A549 (cell line): ENCODE data around the gene RGMA. TPM values are rescaled to one million over a fixed set of nuclear protein-coding genes. Genes with fewer than 3 reads are reported as not detected.

Experiments used
- ATAC-seq, 2 experiments: fragments of 200-7000 bp in 1 of 2; fragments of >200 bp in 1 of 2; cut with Nextera tagmentation in 1 of 2; cut with Tn5 transposase in 1 of 2; 3 replicates each; pipeline versions ENCODE4 v1.8.0 to v1.9.1; 2018 to 2020; ENCODE audit warnings: mild to moderate bottlenecking in 1 of 2, moderate library complexity in 1 of 2
- CTCF ChIA-PET: fragments of 300-600 bp; sonication (Branson Sonifier 250); formaldehyde crosslinking; extraction: SDS; loops from one replicate; lab custom pipeline; 2021; ENCODE audit warnings: antibody characterized with exemption, inconsistent platforms; lab: Yijun Ruan, JAX
- POLR2A ChIA-PET: fragments of 350-600 bp; formaldehyde crosslinking; extraction: SDS; loops from one replicate; lab custom pipeline; 2021; ENCODE audit warnings: antibody characterized with exemption, inconsistent platforms; lab: Yijun Ruan, JAX
- DNase-seq, 2 experiments: peaks; one replicate each; pipeline versions ENCODE4 v3.0.0 to v3.0.0-alpha.2; 2011 to 2016; ENCODE audit warnings: low read depth in 1 of 2, low spot score in 1 of 2
- FAIRE-seq: peaks from 2 replicates; lab custom pipeline; 2011; peaks lifted over from hg19 to GRCh38; lab: Jason Lieb, UNC
- H3K27ac ChIP-seq, 2 experiments: fragments of >200 bp; sonication (Bioruptor Twin); formaldehyde crosslinking; 3 replicates each; pipeline ENCODE4 v1.5.1; 2016 to 2017
- H3K4me1 ChIP-seq: fragments of >200 bp; sonication (Bioruptor Twin); formaldehyde crosslinking; 3 replicates; pipeline ENCODE4 v1.6.1; 2016
- H3K4me2 ChIP-seq: fragments of >200 bp; sonication (Bioruptor Twin); formaldehyde crosslinking; 3 replicates; pipeline ENCODE4 v1.6.1; 2016
- H3K4me3 ChIP-seq: fragments of >200 bp; sonication (Bioruptor Twin); formaldehyde crosslinking; 3 replicates; pipeline ENCODE4 v1.5.1; 2016
- H3K9me3 ChIP-seq: fragments of >200 bp; sonication (Bioruptor Twin); formaldehyde crosslinking; 3 replicates; pipeline ENCODE4 v1.6.1; 2016
- BHLHE40 ChIP-seq: IDR thresholded peaks from 2 replicates; pipeline ENCODE4 v1.6.1; 2012; ENCODE audit warnings: low read depth, low read length, inconsistent platforms
- E2F6 ChIP-seq: IDR thresholded peaks from 2 replicates; pipeline ENCODE4 v1.6.1; 2012; ENCODE audit warnings: low read depth, borderline replicate concordance
- EHF ChIP-seq: fragments of 250-450 bp; sonication (Bioruptor Pico); IDR thresholded peaks from 2 replicates; pipeline ENCODE4 v1.5.0; 2020; ENCODE audit warnings: mild to moderate bottlenecking
- EP300 ChIP-seq, 2 experiments: fragments of >200 bp; sonication (Bioruptor Twin); formaldehyde crosslinking; IDR thresholded peaks; 2 replicates in 1 of 2; 3 replicates in 1 of 2; pipeline ENCODE4 v1.6.1; 2016 to 2017
- FOSB ChIP-seq: fragments of 250-450 bp; sonication (Bioruptor Pico); IDR thresholded peaks from 2 replicates; pipeline ENCODE4 v1.5.0; 2020; ENCODE audit warnings: mild to moderate bottlenecking, moderate library complexity
- GATA3 ChIP-seq: IDR thresholded peaks from 2 replicates; pipeline ENCODE4 v1.6.1; 2012; ENCODE audit warnings: borderline replicate concordance
- HDAC2 ChIP-seq: fragments of 200-600 bp; sonication (generic); IDR thresholded peaks from 2 replicates; pipeline ENCODE4 v1.6.1; 2016
- HMGXB4 ChIP-seq: fragments of 250-450 bp; sonication (Bioruptor Pico); IDR thresholded peaks from 2 replicates; pipeline ENCODE4 v1.5.0; 2021; ENCODE audit warnings: mild to moderate bottlenecking, moderate library complexity, borderline replicate concordance
- NFE2L2 ChIP-seq: fragments of 150-350 bp; conservative IDR thresholded peaks from 2 replicates; pipeline ENCODE4 v1.6.1; 2014; ENCODE audit warnings: low read length
- NR3C1 ChIP-seq: fragments of >200 bp; sonication (Bioruptor Twin); formaldehyde crosslinking; IDR thresholded peaks from 3 replicates; pipeline ENCODE4 v1.6.1; 2017
- POLR2AphosphoS2 ChIP-seq: conservative IDR thresholded peaks from 2 replicates; pipeline ENCODE4 v1.6.1; 2012; ENCODE audit warnings: low read length, improper control_type of control experiment, inconsistent platforms
- RAD21 ChIP-seq, 2 experiments: fragments of >200 bp in 1 of 2; sonication (Bioruptor Twin) in 1 of 2; formaldehyde crosslinking in 1 of 2; IDR thresholded peaks in 1 of 2; conservative IDR thresholded peaks in 1 of 2; 2 replicates in 1 of 2; 3 replicates in 1 of 2; pipeline ENCODE4 v1.6.1; 2012 to 2018; ENCODE audit warnings: inconsistent platforms in 1 of 2
- RARB ChIP-seq: fragments of 250-450 bp; sonication (Bioruptor Pico); IDR thresholded peaks from 2 replicates; pipeline ENCODE4 v1.8.0; 2021; ENCODE audit warnings: mild to moderate bottlenecking, moderate library complexity
- REST ChIP-seq: fragments of 200-600 bp; sonication (generic); IDR thresholded peaks from 2 replicates; pipeline ENCODE4 v1.6.1; 2016; ENCODE audit warnings: antibody characterized with exemption, mild to moderate bottlenecking, moderate library complexity
- RFX5 ChIP-seq: fragments of 450-650 bp; IDR thresholded peaks from 2 replicates; pipeline ENCODE4 v1.7.1; 2014; ENCODE audit warnings: antibody characterized with exemption, mild to moderate bottlenecking, moderate library complexity
- SREBF2 ChIP-seq: fragments of 450-650 bp; IDR thresholded peaks from 2 replicates; pipeline ENCODE4 v1.6.1; 2014; ENCODE audit warnings: mild to moderate bottlenecking, moderate library complexity
- TP53 ChIP-seq: fragments of 250-450 bp; sonication (Bioruptor Pico); IDR thresholded peaks from 2 replicates; pipeline ENCODE4 v1.5.0; 2021; ENCODE audit warnings: mild to moderate bottlenecking, moderate library complexity
- USF2 ChIP-seq: fragments of 450-650 bp; IDR thresholded peaks from 2 replicates; pipeline ENCODE4 v1.6.1; 2014; ENCODE audit warnings: antibody characterized with exemption
- ZFP36 ChIP-seq: fragments of 450-650 bp; IDR thresholded peaks from 2 replicates; pipeline ENCODE4 v1.6.1; 2014; ENCODE audit warnings: borderline replicate concordance; ENCODE audit not compliant: partially characterized antibody
- ZSCAN20 ChIP-seq: fragments of 250-450 bp; sonication (Bioruptor Pico); IDR thresholded peaks from 2 replicates; pipeline ENCODE4 v1.8.0; 2022; ENCODE audit warnings: mild to moderate bottlenecking, moderate library complexity
- WGBS: methylation state at CpG from one replicate; pipeline ENCODE4 v1.1.6; 2017; ENCODE audit errors: missing lambda C conversion rate; 5-methylcytosine and 5-hydroxymethylcytosine counted together
- polyA plus RNA-seq, 4 experiments: library from polyadenylated mRNA; depleted of rRNA in 3 of 4; stranded (reverse); fragments of >200 nt; fragmentation: RNase III in 1 of 4; extraction: RNeasy Plus Mini Kit Qiagen cat#74134 plus additional on column Dnase treatment in 1 of 4; gene quantifications; 2 replicates in 3 of 4; 3 replicates in 1 of 4; pipeline ENCODE4 v1.2.3, GENCODE V29; 2011 to 2017
- TF ChIP-seq, protein P1 (sequence below): fragments of 250-450 bp; sonication (Bioruptor Pico); IDR thresholded peaks from 2 replicates; pipeline ENCODE4 v1.5.0; 2020; ENCODE audit warnings: low read depth, mild to moderate bottlenecking, moderate library complexity
- TF ChIP-seq, protein P2 (sequence below): fragments of >200 bp; sonication (Bioruptor Twin); formaldehyde crosslinking; IDR thresholded peaks from 2 replicates; pipeline ENCODE4 v1.6.1; 2016
- TF ChIP-seq, protein P3 (sequence below): fragments of >200 bp; sonication (Bioruptor Twin); formaldehyde crosslinking; IDR thresholded peaks from 3 replicates; pipeline ENCODE4 v1.6.1; 2016

RGMA gene
- polyA plus RNA-seq, 2 of the 4 experiments (the other 2 are of a cell fraction) = 0.22 TPM; not detected in 1

DNA sequence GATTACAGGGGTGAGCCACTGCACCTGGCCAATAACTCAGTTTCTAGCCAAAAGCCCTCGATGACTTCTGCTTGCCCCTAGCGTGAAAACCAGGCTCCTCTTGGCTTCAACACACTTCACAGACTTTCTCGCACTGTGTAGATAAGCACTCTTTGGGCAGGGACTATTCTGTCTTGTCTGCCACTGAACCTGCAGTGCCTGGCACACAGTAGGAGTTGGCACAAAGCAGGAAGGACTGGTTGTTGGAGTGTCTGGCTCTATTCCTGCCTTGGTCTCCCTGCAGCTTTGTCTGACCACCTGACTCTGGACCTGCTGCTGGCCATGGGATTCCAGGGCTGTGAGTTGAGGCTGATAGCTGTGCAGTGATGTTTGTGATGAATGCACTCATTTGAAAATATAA is 46.4 kb upstream of the RGMA start (continued):
- TF ChIP-seq USF2 = no peak
- no peak for TF ChIP-seq RARB (CRISPR knock-in tag)
- TF ChIP-seq ZFP36 = no peak
- TF ChIP-seq GATA3 = no peak
- no peak for TF ChIP-seq BHLHE40
- TF ChIP-seq, all 56 proteins: peak for 0

- ChIA-PET POLR2A (no interaction called here), CTCF (no interaction called here)
- TF ChIP-seq, protein P1, sequence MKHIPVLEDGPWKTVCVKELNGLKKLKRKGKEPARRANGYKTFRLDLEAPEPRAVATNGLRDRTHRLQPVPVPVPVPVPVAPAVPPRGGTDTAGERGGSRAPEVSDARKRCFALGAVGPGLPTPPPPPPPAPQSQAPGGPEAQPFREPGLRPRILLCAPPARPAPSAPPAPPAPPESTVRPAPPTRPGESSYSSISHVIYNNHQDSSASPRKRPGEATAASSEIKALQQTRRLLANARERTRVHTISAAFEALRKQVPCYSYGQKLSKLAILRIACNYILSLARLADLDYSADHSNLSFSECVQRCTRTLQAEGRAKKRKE (CRISPR knock-in tag) = no peak
- TF ChIP-seq ZFP36 (no peak), FOSB (CRISPR knock-in tag) (no peak), TP53 (CRISPR knock-in tag) (no peak), RARB (CRISPR knock-in tag) (no peak), NR3C1 (no peak), SREBF2 (no peak)
- TF ChIP-seq, protein P2, sequence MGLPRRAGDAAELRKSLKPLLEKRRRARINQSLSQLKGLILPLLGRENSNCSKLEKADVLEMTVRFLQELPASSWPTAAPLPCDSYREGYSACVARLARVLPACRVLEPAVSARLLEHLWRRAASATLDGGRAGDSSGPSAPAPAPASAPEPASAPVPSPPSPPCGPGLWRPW = no peak
- Histone ChIP-seq H3K9me3 (no peaks in the 10 kb centered on the region), H3K4me1 (no peaks in the 10 kb centered on the region), H3K27ac (no peak overlapping the region), H3K4me2 (no peak overlapping the region), H3K4me3 (no peak overlapping the region)
- DNase-seq (no peak), ATAC-seq (no peak), FAIRE-seq (no peak)
- 47% methylated on average over 10 of the region's 10 CpGs for WGBS
Measured at GRCh38 chr15:93131485-93132095, 42.6 kb upstream of the RGMA start.

DNA sequence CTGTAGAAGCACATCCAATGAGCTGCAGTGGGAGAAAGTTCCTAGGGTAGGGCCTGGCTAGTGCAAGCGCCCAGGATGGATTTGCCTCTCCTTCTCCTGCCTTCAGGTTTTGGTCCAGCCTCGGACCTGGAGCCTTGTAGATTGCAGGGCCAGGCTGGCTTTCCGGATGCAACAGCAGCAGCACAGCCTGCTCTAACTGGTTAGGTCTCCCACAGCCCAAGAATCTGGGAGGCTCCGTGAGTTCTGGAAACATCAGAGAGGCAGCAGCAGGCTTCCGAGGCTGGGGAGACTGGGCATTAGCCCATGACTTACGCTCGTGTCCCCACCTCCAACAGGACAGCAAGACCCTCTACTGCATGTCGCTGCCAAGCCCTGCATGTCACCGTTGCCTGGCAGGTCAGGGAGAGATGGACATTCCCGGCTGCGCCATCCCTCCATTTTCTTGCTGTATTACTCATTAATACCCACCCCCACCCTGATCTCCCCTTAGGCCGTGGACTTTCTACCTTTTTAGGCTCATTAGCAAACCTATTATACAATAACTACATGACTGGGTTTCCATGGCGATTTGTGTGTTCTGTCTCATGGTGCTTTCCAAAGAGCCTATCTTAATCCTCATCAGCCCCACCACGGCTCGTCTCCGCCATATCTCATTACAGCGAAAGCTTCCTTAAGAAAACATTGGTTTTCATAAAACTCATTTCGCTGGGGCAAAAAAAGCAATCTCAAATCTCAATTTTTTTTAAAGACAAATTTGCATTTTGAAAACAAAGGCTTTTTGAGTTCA is 40.9 kb upstream of the RGMA start:
- Histone ChIP-seq H3K4me1 (no peaks in the 10 kb centered on the region), H3K27ac (no peak overlapping the region), H3K9me3 (no peaks in the 10 kb centered on the region), H3K4me3 (no peak overlapping the region), H3K4me2 (no peak overlapping the region)
- FAIRE-seq (no peak), DNase-seq (no peak), ATAC-seq (no peak; a peak in 2 of 6 replicates)
- ChIA-PET CTCF (interaction anchor here (0.7 kb wide), 1 partner anchor 1889 kb away, joined by 5 read pairs; no protein-coding TSS in a partner anchor), POLR2A (no interaction called here)
- WGBS = 48% methylated on average over 18 of the region's 18 CpGs
- TF ChIP-seq RFX5 (no peak), EP300 (IDR thresholded peaks at IDR 0.05) (no peak), HMGXB4 (CRISPR knock-in tag) (no peak), E2F6 (no peak), RARB (CRISPR knock-in tag) (no peak), TP53 (CRISPR knock-in tag) (no peak), NFE2L2 (no peak), EHF (no peak), RAD21 (conservative IDR thresholded peaks at IDR 0.05 in 1 of 2, IDR thresholded peaks at IDR 0.05 in 1 of 2) (no peak), POLR2AphosphoS2 (no peak), REST (no peak), ZSCAN20 (CRISPR knock-in tag) (no peak), HDAC2 (no peak)
- TF ChIP-seq, protein P3, sequence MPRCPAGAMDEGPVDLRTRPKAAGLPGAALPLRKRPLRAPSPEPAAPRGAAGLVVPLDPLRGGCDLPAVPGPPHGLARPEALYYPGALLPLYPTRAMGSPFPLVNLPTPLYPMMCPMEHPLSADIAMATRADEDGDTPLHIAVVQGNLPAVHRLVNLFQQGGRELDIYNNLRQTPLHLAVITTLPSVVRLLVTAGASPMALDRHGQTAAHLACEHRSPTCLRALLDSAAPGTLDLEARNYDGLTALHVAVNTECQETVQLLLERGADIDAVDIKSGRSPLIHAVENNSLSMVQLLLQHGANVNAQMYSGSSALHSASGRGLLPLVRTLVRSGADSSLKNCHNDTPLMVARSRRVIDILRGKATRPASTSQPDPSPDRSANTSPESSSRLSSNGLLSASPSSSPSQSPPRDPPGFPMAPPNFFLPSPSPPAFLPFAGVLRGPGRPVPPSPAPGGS = no peak
- TF ChIP-seq, protein P2 = no peak
